Right lobe of liver (tissue), 6 donors: ENCODE data around the gene DRAXIN. TPM values are rescaled to one million over a fixed set of nuclear protein-coding genes. Genes with fewer than 3 reads are reported as not detected.

Experiments
- ATAC-seq, 4 donors: fragments of 200-7000 bp; cut with Tn5 transposase; one replicate each; pipeline ENCODE4 v1.9.1; 2020; ENCODE audit warnings: mild to moderate bottlenecking in 4 of 4, moderate library complexity in 4 of 4
- DNase-seq, 3 donors: peaks; one replicate each; pipeline ENCODE4 v3.0.0-alpha.2; 2020
- H3K27ac ChIP-seq, 3 donors: fragments of 200-600 bp; one replicate each; pipeline ENCODE4 v1.8.0; 2022
- H3K27me3 ChIP-seq, 2 donors: fragments of 200-600 bp; one replicate each; pipeline ENCODE4 v1.8.0; 2022
- H3K36me3 ChIP-seq, 4 donors: fragments of 200-600 bp; sonication (generic) in 1 of 4; one replicate each; pipeline versions ENCODE4 v1.5.1 to v1.8.0; 2017 to 2022; ENCODE audit warnings: control low read depth in 1 of 4
- H3K4me1 ChIP-seq, 4 donors: fragments of 200-600 bp; sonication (generic) in 1 of 4; one replicate each; pipeline versions ENCODE4 v1.5.1 to v1.8.0; 2017 to 2022; ENCODE audit warnings: control low read depth in 1 of 4
- H3K4me3 ChIP-seq, 3 donors: fragments of 200-600 bp; one replicate each; pipeline ENCODE4 v1.8.0; 2022
- H3K9me3 ChIP-seq, 4 donors: fragments of 200-600 bp; sonication (generic) in 1 of 4; one replicate each; pipeline versions ENCODE4 v1.5.1 to v1.8.0; 2017 to 2022; ENCODE audit warnings: control low read depth in 1 of 4
- CTCF ChIP-seq, 4 donors: fragments of 200-600 bp in 3 of 4; fragments of 450-650 bp in 1 of 4; IDR thresholded peaks; one replicate each; pipeline versions ENCODE4 v1.5.1 to v1.8.0; 2016 to 2022; ENCODE audit warnings: antibody characterized with exemption in 4 of 4, mild to moderate bottlenecking in 2 of 4
- POLR2A ChIP-seq: fragments of 450-650 bp; IDR thresholded peaks from one replicate; pipeline ENCODE4 v1.6.1; 2017; ENCODE audit warnings: antibody characterized with exemption, mild to moderate bottlenecking
- WGBS: methylation state at CpG from one replicate; pipeline ENCODE4 v1.1.6; 2018; ENCODE audit warnings: low coverage, low lambda C conversion rate; ENCODE audit not compliant: insufficient coverage; ENCODE audit errors: missing lambda C conversion rate; 5-methylcytosine and 5-hydroxymethylcytosine counted together
- intact Hi-C, 2 donors: fragments of 100-400 bp; cut with DNase I; formaldehyde crosslinking; loops; one replicate each; pipeline versions ENCODE4 v1.11.2 to v1.14.1; 2022
- total RNA-seq, 6 experiments: library from RNA; depleted of rRNA in 2 of 6; stranded (reverse); fragments of >200 nt in 2 of 6; fragmentation: NEBNext Ultra II Directional in 3 of 6; extraction: Animal tissue kit (Norgen Biotek cat#: 25700) in 3 of 6; gene quantifications; one replicate each; pipeline versions ENCODE4 v1.1.0 to v1.2.4, GENCODE V29; 2016 to 2023
- donor health status: DM: no; HTN: yes; CAD: no.
- donor health status: DM: no; HTN: no; CAD: no.
- donor health status: DM: no; HTN: no; CAD: no.
- donor health status: DM: no; HTN: yes; CAD: no.
- donor health status: DM: no; HTN: yes; CAD: no.

Gene DRAXIN
- total RNA-seq, 6 experiments from 2014 or later: not detected

- Histone ChIP-seq H3K27me3 (no peaks in the 10 kb centered on the region), H3K36me3 (no peaks in the 10 kb centered on the region), H3K27ac (no peak overlapping the region), H3K4me1 (no peaks in the 10 kb centered on the region), H3K4me3 (no peak overlapping the region), H3K9me3 (no peaks in the 10 kb centered on the region)
- TF ChIP-seq POLR2A (no peak), CTCF (IDR thresholded peaks at IDR 0.05) (no peak)
- intact Hi-C loops: loop anchor here in 1 of 2 donors (5.0 kb wide), 1 partner anchor 59 kb away; the partner anchor contains the start of genes FBXO2 and FBXO44
- WGBS: no CpG with 5 or more reads among the region's 5 CpGs
- DNase-seq (no peak), ATAC-seq (no peak)
These were observed 20.0 kb downstream of the DRAXIN start for GRCh38 chr1:11711490-11711889.

- DNase-seq: no peak
- no peak for ATAC-seq
- intact Hi-C loops: loop anchor here in 1 of 2 donors (5.0 kb wide), 1 partner anchor 60 kb away; the partner anchor contains the start of genes FBXO2 and FBXO44
- Histone ChIP-seq H3K27ac (no peak overlapping the region), H3K9me3 (no peaks in the 10 kb centered on the region), H3K27me3 (no peaks in the 10 kb centered on the region), H3K4me1 (no peaks in the 10 kb centered on the region), H3K36me3 (no peaks in the 10 kb centered on the region), H3K4me3 (no peak overlapping the region)
- 40% methylated on average over 3 of the region's 8 CpGs for WGBS
- TF ChIP-seq CTCF (IDR thresholded peaks at IDR 0.05) (no peak), POLR2A (no peak)
These were observed 20.8 kb downstream of the DRAXIN start for GRCh38 chr1:11712285-11712684.

GRCh38 chr1:11713095-11713494 is 21.6 kb downstream of the DRAXIN start:
- H3K4me3 ChIP-seq: no peak overlapping the region
- H3K36me3 ChIP-seq: no peaks in the 10 kb centered on the region
- no peaks in the 10 kb centered on the region for H3K27me3 ChIP-seq
- no peak for ATAC-seq
- intact Hi-C loops: loop anchor here in 1 of 2 donors (5.0 kb wide), 1 partner anchor 61 kb away; the partner anchor contains the start of genes FBXO2 and FBXO44
- DNase-seq: no peak
- no peak for TF ChIP-seq POLR2A
- TF ChIP-seq CTCF (IDR thresholded peaks at IDR 0.05): no peak
- H3K9me3 ChIP-seq: no peaks in the 10 kb centered on the region
- WGBS: 71% methylated on average over 8 of the region's 11 CpGs
- no peaks in the 10 kb centered on the region for H3K4me1 ChIP-seq
- no peak overlapping the region for H3K27ac ChIP-seq

- intact Hi-C loops: loop anchor here in 1 of 2 donors (5.0 kb wide), 1 partner anchor 63 kb away; the partner anchor contains the start of genes FBXO2 and FBXO44
- peaks cover 0 to 4% (median 0%) of the 10 kb centered on the region in 4 donors for H3K4me1 ChIP-seq
- no peak overlapping the region for H3K27ac ChIP-seq
- TF ChIP-seq CTCF (IDR thresholded peaks at IDR 0.05) (no peak), POLR2A (no peak)
- no peaks in the 10 kb centered on the region for H3K36me3 ChIP-seq
- H3K4me3 ChIP-seq: no peak overlapping the region
- H3K9me3 ChIP-seq: no peaks in the 10 kb centered on the region
- 55% methylated on average over 7 of the region's 24 CpGs for WGBS
- no peak for ATAC-seq
- DNase-seq: no peak
- no peaks in the 10 kb centered on the region for H3K27me3 ChIP-seq
These were observed 23.5 kb downstream of the DRAXIN start for GRCh38 chr1:11714831-11715575.
